GM12865 (cell line): ENCODE measurements around the gene LTV1.
"Not testable (repeated sequence)": the region's sequence is repeated elsewhere in the genome, so short reads cannot be mapped to it uniquely, and the experiment has no call there.

Experiments
- DNase-seq: peaks from one replicate; pipeline ENCODE4 v3.0.0; 2010; ENCODE audit warnings: low read depth
- H3K4me3 ChIP-seq: 2 replicates; pipeline ENCODE4 v1.5.1; 2011; ENCODE audit warnings: mild to moderate bottlenecking, low read depth, low read length, control low read depth
- TF ChIP-seq, protein P1 (sequence below): IDR thresholded peaks from 2 replicates; pipeline ENCODE4 v1.5.1; 2011; ENCODE audit warnings: low read length, control low read depth, low read depth, inconsistent platforms; ENCODE audit not compliant: insufficient read depth; ENCODE audit errors: missing control alignments

LTV1 gene

DNA sequence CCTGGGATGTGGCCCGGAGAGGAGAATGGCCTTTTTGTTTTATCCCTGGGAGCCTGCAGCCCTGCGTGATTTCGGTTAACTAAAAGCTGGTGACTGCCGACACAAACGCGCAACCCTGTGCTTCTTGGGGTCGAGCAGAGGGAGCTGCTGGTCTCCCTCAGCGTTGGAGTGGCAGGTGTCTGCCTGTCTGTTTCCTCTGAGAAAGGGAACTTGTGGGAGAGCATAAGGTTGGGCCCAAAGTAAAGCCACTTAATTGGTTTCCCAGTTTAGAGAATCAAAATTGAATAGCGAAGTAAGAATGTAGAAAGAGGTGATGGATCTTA lies 500 bp downstream of the LTV1 start:
- DNase-seq: no peak

GRCh38 chr6:143844006-143844405 lies 868 bp downstream of the LTV1 start:
- peak overlapping the region; percentile 88 for H3K4me3 ChIP-seq
- TF ChIP-seq, protein P1, sequence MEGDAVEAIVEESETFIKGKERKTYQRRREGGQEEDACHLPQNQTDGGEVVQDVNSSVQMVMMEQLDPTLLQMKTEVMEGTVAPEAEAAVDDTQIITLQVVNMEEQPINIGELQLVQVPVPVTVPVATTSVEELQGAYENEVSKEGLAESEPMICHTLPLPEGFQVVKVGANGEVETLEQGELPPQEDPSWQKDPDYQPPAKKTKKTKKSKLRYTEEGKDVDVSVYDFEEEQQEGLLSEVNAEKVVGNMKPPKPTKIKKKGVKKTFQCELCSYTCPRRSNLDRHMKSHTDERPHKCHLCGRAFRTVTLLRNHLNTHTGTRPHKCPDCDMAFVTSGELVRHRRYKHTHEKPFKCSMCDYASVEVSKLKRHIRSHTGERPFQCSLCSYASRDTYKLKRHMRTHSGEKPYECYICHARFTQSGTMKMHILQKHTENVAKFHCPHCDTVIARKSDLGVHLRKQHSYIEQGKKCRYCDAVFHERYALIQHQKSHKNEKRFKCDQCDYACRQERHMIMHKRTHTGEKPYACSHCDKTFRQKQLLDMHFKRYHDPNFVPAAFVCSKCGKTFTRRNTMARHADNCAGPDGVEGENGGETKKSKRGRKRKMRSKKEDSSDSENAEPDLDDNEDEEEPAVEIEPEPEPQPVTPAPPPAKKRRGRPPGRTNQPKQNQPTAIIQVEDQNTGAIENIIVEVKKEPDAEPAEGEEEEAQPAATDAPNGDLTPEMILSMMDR: no peak
- DNase-seq: peak; percentile 22

More for the DNA sequence above, 500 bp downstream of the LTV1 start:
- peak overlapping the region; percentile 88 for H3K4me3 ChIP-seq
- TF ChIP-seq, protein P1: no peak

DNA sequence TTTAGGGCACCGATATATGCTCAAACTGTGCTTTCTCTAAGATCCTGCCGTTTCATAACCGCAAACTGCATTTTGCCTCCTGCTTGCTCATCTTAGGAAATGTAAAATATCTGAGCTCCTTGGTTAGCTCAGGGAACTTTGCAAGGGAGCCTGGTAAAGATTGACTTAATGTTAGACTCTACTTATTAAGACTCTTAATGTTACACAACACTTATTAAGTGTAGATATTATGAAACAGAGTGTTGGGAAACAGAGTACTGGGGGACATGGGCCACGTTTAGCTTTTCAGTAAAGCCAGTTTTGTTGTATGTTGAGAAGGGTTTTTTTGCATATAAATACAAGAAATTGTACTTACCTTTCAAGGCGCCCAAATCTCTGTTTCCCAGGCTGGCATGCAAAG lies 1.9 kb downstream of the LTV1 start:
- no peak for DNase-seq
- TF ChIP-seq, protein P1: no peak
- no peak overlapping the region for H3K4me3 ChIP-seq

DNA sequence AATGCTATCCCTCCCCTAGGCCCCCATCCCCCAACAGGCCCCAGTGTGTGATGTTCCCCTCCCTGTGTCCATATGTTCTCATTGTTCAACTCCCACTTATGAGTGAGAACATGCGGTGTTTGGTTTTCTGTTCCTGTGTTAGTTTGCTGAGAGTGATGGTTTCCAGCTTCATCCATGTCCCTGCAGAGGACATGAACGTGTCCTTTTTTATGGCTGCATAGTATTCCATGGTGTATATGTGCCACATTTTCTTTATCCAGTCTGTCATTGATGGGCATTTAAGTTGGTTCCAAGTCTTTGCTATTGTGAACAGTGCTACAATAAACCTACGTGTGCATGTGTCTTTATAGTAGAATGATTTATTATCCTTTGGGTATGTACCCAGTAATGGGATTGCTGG lies 8.6 kb downstream of the LTV1 start:
- not testable (repeated sequence) for H3K4me3 ChIP-seq, DNase-seq

- H3K4me3 ChIP-seq, DNase-seq: not testable (repeated sequence)
Measured at GRCh38 chr6:143855057-143855456, 11.9 kb downstream of the LTV1 start.

GRCh38 chr6:143856762-143857161 lies 13.6 kb downstream of the LTV1 start:
- not testable (repeated sequence) for DNase-seq

DNA sequence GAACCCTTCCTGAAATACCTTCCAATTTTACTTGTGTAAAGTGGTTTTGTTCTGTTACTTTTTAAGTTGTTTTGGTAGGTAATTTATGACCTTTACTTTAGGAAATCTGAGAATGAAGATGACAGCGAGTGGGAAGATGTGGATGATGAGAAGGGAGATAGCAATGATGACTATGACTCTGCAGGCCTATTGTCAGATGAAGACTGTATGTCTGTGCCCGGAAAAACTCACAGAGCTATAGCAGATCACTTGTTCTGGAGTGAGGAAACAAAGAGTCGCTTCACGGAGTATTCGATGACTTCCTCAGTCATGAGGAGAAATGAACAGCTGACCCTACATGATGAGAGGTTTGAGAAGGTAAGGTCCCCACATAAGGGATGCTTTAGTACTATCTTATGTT lies 14.5 kb downstream of the LTV1 start:
- no peak for DNase-seq
- TF ChIP-seq, protein P1: no peak
- no peak overlapping the region for H3K4me3 ChIP-seq

More at GRCh38 chr6:143856762-143857161, 13.6 kb downstream of the LTV1 start:
- H3K4me3 ChIP-seq: not testable (repeated sequence)

- DNase-seq: no peak
- TF ChIP-seq, protein P1: no peak
- no peak overlapping the region for H3K4me3 ChIP-seq
Measured at GRCh38 chr6:143859891-143860660, 16.9 kb downstream of the LTV1 start.
